Large intestine (tissue), 3 donors: Measurements from ENCODE around the gene NXPE3. TPM values are rescaled to one million over a fixed set of nuclear protein-coding genes. Genes with fewer than 3 reads are reported as not detected.

Source experiments
- DNase-seq, 2 donors: peaks; one replicate each; pipeline versions ENCODE4 v3.0.0 to v3.0.0-alpha.2; 2013
- H3K27ac ChIP-seq: one replicate; pipeline ENCODE4 v1.5.1; 2013; ENCODE audit warnings: low read length
- H3K27me3 ChIP-seq: 2 replicates; pipeline ENCODE4 v1.6.1; 2013; ENCODE audit warnings: low read length; ENCODE audit not compliant: control insufficient read depth, insufficient read depth
- H3K36me3 ChIP-seq: 2 replicates; pipeline ENCODE4 v1.6.1; 2013; ENCODE audit warnings: low read length; ENCODE audit not compliant: control insufficient read depth, insufficient read depth
- H3K4me1 ChIP-seq: one replicate; pipeline ENCODE4 v1.6.1; 2013; ENCODE audit warnings: low read length; ENCODE audit not compliant: control insufficient read depth, insufficient read depth
- H3K4me3 ChIP-seq: one replicate; pipeline ENCODE4 v1.5.1; 2013; ENCODE audit warnings: low read length
- H3K9me3 ChIP-seq: one replicate; pipeline ENCODE4 v1.6.1; 2013; ENCODE audit warnings: mild to moderate bottlenecking, low read depth, low read length, moderate library complexity; ENCODE audit not compliant: control insufficient read depth
- whole genome bisulfite sequencing: methylation state at CpG from one replicate; pipeline ENCODE4 v1.1.5; 2013; ENCODE audit warnings: low lambda C conversion rate; ENCODE audit not compliant: insufficient coverage; 5-methylcytosine and 5-hydroxymethylcytosine counted together
- polyA plus RNA-seq: library from polyadenylated mRNA; unstranded; fragments of 120-200 nt; gene quantifications from one replicate; pipeline ENCODE4 v1.2.1, GENCODE V29; 2013

The NXPE3 gene
- polyA plus RNA-seq, 1 donor: 4.3 TPM

DNA sequence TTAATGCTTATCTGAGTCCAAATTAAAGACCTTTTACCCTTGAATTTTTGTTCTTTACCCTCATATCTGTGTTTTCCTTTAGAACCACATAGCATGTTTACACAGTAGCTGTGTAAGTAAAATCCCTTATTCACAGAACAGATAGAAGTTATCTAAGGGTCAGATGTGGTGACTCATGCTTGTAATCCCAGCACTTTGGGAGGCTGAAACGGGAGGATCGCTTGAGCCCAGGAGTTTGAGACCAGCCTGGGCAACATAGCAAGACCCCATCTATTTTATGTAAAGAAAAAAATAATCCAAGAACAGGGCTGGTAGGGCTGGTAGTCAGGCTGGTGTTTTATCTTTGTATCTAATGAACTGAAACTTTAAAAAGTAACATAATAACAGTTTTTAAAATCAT, 23.2 kb downstream of the NXPE3 start:
- DNase-seq: no peak
- no peaks in the 10 kb centered on the region for H3K4me1 ChIP-seq
- peaks cover 3% of the 10 kb centered on the region for H3K36me3 ChIP-seq
- no peaks in the 10 kb centered on the region for H3K27me3 ChIP-seq
- no peak overlapping the region for H3K27ac ChIP-seq
- H3K4me3 ChIP-seq: no peak overlapping the region
- H3K9me3 ChIP-seq: no peaks in the 10 kb centered on the region
- 40% methylated on average over 1 of the region's 2 CpGs for WGBS

GRCh38 chr3:101803173-101803782, 24.3 kb downstream of the NXPE3 start:
- DNase-seq: peak; percentile 49 to 57
- Histone ChIP-seq H3K36me3 (peaks cover 3% of the 10 kb centered on the region), H3K4me1 (no peaks in the 10 kb centered on the region), H3K27me3 (no peaks in the 10 kb centered on the region), H3K9me3 (no peaks in the 10 kb centered on the region), H3K27ac (no peak overlapping the region), H3K4me3 (no peak overlapping the region)
- 100% methylated on average over 3 of the region's 9 CpGs for WGBS

DNA sequence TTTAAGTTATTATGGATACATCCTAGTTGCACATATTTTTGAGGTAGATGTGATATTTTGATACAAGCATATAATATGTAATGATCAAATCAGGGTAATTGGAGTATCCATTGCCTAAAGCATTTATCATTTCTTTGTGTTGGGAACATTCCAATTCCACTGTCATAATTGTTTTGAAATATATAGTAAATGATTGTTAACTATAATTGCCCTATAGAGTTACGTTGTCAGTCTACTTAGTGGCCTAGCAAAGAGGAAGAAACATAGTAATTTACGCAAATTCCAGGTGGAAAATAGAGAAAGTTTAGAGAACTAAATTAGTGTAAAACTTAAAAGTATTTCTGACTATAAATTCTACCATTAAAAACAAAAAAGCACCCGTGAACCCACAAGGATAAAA, 24.9 kb downstream of the NXPE3 start:
- no peak overlapping the region for H3K27ac ChIP-seq
- DNase-seq: no peak
- H3K27me3 ChIP-seq: no peaks in the 10 kb centered on the region
- no peak overlapping the region for H3K4me3 ChIP-seq
- H3K4me1 ChIP-seq: no peaks in the 10 kb centered on the region
- peaks cover 3% of the 10 kb centered on the region for H3K36me3 ChIP-seq
- H3K9me3 ChIP-seq: no peaks in the 10 kb centered on the region
- 61% methylated on average over 3 of the region's 3 CpGs for WGBS

- Histone ChIP-seq H3K4me1 (no peaks in the 10 kb centered on the region), H3K27ac (no peak overlapping the region), H3K27me3 (no peaks in the 10 kb centered on the region), H3K36me3 (peaks cover 3% of the 10 kb centered on the region), H3K9me3 (no peaks in the 10 kb centered on the region), H3K4me3 (no peak overlapping the region)
- no CpG with 5 or more reads among the region's 1 CpG for WGBS
- DNase-seq: no peak
Observed at GRCh38 chr3:101806491-101806890, 27.5 kb downstream of the NXPE3 start.

- Histone ChIP-seq H3K27me3 (no peaks in the 10 kb centered on the region), H3K27ac (no peak overlapping the region), H3K36me3 (no peaks in the 10 kb centered on the region), H3K4me3 (no peak overlapping the region), H3K9me3 (no peaks in the 10 kb centered on the region), H3K4me1 (no peaks in the 10 kb centered on the region)
- no peak for DNase-seq
- WGBS: 100% methylated on average over 1 of the region's 2 CpGs
Observed at GRCh38 chr3:101807888-101808287, 28.9 kb downstream of the NXPE3 start.

DNA sequence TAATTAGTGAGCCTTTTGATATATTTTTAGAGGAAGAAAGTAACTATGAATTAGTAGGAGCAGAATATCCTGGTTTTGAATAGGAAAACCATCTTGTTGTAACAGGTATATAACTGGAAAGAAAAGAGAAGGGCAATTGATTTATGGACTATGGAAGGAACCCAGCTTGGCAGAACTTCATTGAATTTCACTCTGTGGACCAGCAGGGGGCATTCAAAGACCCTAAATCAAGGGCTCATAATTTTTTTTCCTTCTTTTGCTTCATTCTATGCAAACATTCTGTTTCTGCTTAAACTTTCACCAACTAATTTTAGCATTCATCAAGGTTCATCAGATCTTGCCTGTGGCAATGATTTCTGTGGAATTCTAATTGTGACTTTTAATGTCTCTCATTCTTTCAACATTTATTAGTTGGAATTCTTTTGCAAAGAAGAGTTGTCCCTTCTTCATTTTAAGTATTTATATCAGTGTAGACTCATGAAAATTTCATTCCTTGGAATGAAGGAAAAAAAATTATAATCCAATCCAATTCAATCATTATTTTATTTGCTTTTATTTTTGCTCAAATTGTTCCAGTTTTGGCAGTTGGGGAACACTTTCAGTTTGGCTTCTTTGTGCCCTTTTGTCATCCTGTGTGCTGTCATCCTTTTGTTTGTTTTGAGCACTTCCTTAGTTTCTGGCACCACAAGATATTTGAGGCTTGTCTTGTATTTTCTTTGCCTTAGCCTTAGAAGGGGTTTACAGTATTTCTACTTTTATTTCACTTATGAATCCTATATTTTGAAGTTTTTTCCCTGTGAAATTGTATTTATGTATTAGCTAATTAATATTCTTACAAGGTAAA, 30.4 kb downstream of the NXPE3 start:
- no peaks in the 10 kb centered on the region for H3K27me3 ChIP-seq
- DNase-seq: peak; percentile 31 to 45
- no peaks in the 10 kb centered on the region for H3K36me3 ChIP-seq
- no peak overlapping the region for H3K27ac ChIP-seq
- peaks cover 5% of the 10 kb centered on the region for H3K4me1 ChIP-seq
- H3K9me3 ChIP-seq: no peaks in the 10 kb centered on the region
- no peak overlapping the region for H3K4me3 ChIP-seq

GRCh38 chr3:101810022-101810418, 31.0 kb downstream of the NXPE3 start:
- Histone ChIP-seq H3K27ac (no peak overlapping the region), H3K36me3 (no peaks in the 10 kb centered on the region), H3K4me1 (peaks cover 10% of the 10 kb centered on the region), H3K4me3 (no peak overlapping the region), H3K9me3 (no peaks in the 10 kb centered on the region), H3K27me3 (no peaks in the 10 kb centered on the region)
- DNase-seq: no peak

GRCh38 chr3:101811875-101812274, 32.9 kb downstream of the NXPE3 start:
- peaks cover 14% of the 10 kb centered on the region for H3K4me1 ChIP-seq
- 100% methylated on average over 1 of the region's 2 CpGs for WGBS
- H3K4me3 ChIP-seq: no peak overlapping the region
- H3K27ac ChIP-seq: no peak overlapping the region
- DNase-seq: no peak
- H3K9me3 ChIP-seq: no peaks in the 10 kb centered on the region
- H3K36me3 ChIP-seq: no peaks in the 10 kb centered on the region
- no peaks in the 10 kb centered on the region for H3K27me3 ChIP-seq

- Histone ChIP-seq H3K27ac (no peak overlapping the region), H3K4me1 (peaks cover 14% of the 10 kb centered on the region), H3K4me3 (no peak overlapping the region), H3K27me3 (no peaks in the 10 kb centered on the region), H3K36me3 (peaks cover 4% of the 10 kb centered on the region), H3K9me3 (no peaks in the 10 kb centered on the region)
- no peak for DNase-seq
Observed at GRCh38 chr3:101812895-101813294, 33.9 kb downstream of the NXPE3 start.

DNA sequence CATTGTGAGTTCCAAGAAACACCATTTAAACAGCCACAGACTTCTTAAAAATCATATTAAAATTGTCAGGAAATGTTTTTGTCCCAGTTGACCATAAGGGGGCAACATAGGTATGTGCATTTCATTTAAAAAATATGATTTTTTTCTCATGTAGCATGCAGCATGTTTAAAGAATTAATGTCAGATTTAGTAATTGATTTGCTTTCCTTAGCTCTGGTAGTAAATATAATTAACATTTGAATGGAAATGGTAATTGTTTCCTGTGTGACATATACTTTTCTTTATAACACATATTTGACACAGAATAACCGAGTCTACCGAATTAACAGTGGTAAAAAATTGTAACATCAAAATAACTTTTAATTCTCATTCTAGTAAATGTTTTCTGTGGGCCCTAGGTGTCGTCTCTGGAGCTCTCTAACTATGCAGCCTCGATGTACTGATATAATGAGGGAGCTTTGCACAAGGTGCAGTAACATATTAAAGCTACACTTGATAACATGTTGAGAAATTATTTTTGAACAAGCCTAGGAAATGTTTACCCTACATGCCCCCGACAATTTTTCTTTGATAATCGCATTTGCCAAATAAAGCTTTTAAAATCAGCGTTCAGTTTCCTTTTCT, 34.9 kb downstream of the NXPE3 start:
- no peaks in the 10 kb centered on the region for H3K27me3 ChIP-seq
- H3K4me1 ChIP-seq: peaks cover 14% of the 10 kb centered on the region
- H3K4me3 ChIP-seq: peak overlapping the region; percentile 12
- peak overlapping the region; percentile 77 for H3K27ac ChIP-seq
- no peaks in the 10 kb centered on the region for H3K9me3 ChIP-seq
- peak in 1 of 2 donors; percentile 38 for DNase-seq
- peaks cover 4% of the 10 kb centered on the region for H3K36me3 ChIP-seq
- 20% methylated on average over 1 of the region's 7 CpGs for WGBS
